Activated naive CD4-positive, alpha-beta T cell treated with anti-CD3 and anti-CD28 coated beads for 36 hours (primary cell): ENCODE data around the gene RAI14. TPM values are rescaled to one million over a fixed set of nuclear protein-coding genes. Genes with fewer than 3 reads are reported as not detected.
A peak's percentile ranks its signal among the peaks of the same experiment; 100 is the strongest.

ENCODE experiments used
- CTCF ChIA-PET: fragments of 350-600 bp; sonication (Branson Sonifier 250); formaldehyde crosslinking; loops from one replicate; lab custom pipeline; 2021; ENCODE audit warnings: antibody characterized with exemption; lab: Charles Lee
- DNase-seq: peaks from one replicate; pipeline ENCODE4 v3.0.0-alpha.2; 2020
- H3K27ac Mint-ChIP-seq: one replicate; pipeline ENCODE4 v1.8.0; 2021; ENCODE audit warnings: mild to moderate bottlenecking, mixed read lengths
- H3K27me3 Mint-ChIP-seq: one replicate; pipeline ENCODE4 v1.8.0; 2021; ENCODE audit warnings: low read depth, mixed read lengths
- H3K36me3 Mint-ChIP-seq: one replicate; pipeline ENCODE4 v1.8.0; 2021; ENCODE audit warnings: low read depth, mixed read lengths
- H3K4me1 Mint-ChIP-seq: one replicate; pipeline ENCODE4 v1.8.0; 2021; ENCODE audit warnings: low read depth, mixed read lengths
- H3K4me3 Mint-ChIP-seq: one replicate; pipeline ENCODE4 v1.8.0; 2021; ENCODE audit warnings: mild to moderate bottlenecking, moderate library complexity, mixed read lengths
- H3K9me3 Mint-ChIP-seq: one replicate; pipeline ENCODE4 v1.8.0; 2021; ENCODE audit warnings: mixed read lengths
- intact Hi-C: fragments of 100-400 bp; cut with micrococcal nuclease; formaldehyde crosslinking; loops from one replicate; pipeline ENCODE4 v1.15.1; 2023
- total RNA-seq, 2 experiments: library from RNA; stranded (reverse); gene quantifications; one replicate each; pipeline ENCODE4 v1.2.3, GENCODE V29; 2021

Gene RAI14
- 1 to 10 TPM; 5.8 to 6.7 TPM for total RNA-seq

DNA sequence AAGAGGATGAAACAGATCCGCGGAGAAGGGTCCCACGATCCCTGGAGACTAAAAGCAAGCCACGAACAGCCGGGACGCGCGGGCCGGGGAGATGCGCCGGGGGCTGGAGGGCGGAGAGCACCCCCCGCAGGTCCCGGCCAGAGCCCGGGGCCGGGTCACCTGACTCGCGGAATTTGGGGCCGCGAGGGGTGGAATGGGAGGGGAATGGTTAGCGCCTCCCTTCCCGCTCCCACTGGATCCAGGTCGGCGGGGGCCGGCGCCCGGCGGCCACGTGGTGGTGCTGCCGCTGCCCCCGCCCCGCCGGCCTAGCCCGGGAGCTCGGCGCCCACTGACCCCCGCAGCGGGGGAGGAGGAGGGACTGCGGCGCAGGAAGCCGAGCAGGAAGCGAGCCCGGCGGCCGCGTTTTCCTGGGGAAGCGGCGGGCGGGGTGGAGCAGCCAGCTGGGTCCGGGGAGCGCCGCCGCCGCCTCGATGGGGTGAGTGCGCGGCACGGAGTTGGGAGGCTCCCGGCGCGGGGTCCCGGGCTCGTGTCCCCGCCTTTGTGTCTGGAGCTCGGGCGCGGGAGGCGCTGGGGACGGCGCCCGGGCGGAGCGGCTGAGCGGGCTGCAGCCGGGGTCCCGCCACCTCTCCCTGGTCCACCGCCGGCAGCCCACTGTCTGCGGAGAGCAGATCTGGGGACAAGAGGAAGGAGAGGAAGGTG, at the start of gene RAI14:
Gene RAI14 (plus strand): TSS at position 328 of the 699 bp plus-strand sequence. CDS start 30,592 bp downstream, outside the sequence.
- H3K36me3 Mint-ChIP-seq: no peaks in the 10 kb centered on the region
- intact Hi-C loops: loop anchor here (1.0 to 10.0 kb wide), 3 partner anchors 169 to 239 kb away; partner anchors contain the start of gene TTC23L
- H3K27me3 Mint-ChIP-seq: peaks cover 31% of the 10 kb centered on the region
- peaks cover 17% of the 10 kb centered on the region for H3K4me1 Mint-ChIP-seq
- H3K4me3 Mint-ChIP-seq: peak within 1 kb of the TSS; percentile 78
- CTCF ChIA-PET: interaction anchor here (1.5 kb wide), 1 partner anchor 171 kb away, joined by 3 read pairs; no protein-coding TSS in a partner anchor
- peak within 1 kb of the TSS; percentile 8 for H3K27ac Mint-ChIP-seq
- no peaks in the 10 kb centered on the region for H3K9me3 Mint-ChIP-seq
- DNase-seq: peak; percentile 35

DNA sequence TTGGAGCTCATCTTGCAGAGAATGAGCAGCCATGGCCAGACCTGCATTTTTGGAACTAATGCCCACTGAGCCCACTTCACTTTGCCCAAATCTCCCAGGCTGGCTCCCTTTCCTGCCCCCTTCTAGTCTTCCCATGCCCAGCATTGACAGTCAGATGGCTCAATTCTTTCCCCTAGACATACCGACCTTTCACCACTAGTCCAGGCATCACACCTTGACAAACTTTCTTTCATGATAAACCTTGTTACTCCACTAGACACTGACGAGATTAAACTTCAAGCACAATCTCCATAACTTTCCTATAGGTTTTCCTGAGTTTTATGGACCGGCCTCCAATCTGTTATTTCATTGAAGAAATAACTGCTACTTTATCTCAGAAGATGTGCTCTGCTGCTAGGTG, 47.8 kb upstream of the RAI14 start:
- Mint-ChIP-seq H3K4me1 (no peaks in the 10 kb centered on the region), H3K27ac (no peak overlapping the region), H3K27me3 (peaks cover 10% of the 10 kb centered on the region), H3K9me3 (no peaks in the 10 kb centered on the region), H3K36me3 (no peaks in the 10 kb centered on the region), H3K4me3 (no peak overlapping the region)
- no peak for DNase-seq
- intact Hi-C loops: no loop called here
- CTCF ChIA-PET: interaction anchor here (1.1 kb wide), 1 partner anchor 56 kb away, joined by 3 read pairs; no protein-coding TSS in a partner anchor

DNA sequence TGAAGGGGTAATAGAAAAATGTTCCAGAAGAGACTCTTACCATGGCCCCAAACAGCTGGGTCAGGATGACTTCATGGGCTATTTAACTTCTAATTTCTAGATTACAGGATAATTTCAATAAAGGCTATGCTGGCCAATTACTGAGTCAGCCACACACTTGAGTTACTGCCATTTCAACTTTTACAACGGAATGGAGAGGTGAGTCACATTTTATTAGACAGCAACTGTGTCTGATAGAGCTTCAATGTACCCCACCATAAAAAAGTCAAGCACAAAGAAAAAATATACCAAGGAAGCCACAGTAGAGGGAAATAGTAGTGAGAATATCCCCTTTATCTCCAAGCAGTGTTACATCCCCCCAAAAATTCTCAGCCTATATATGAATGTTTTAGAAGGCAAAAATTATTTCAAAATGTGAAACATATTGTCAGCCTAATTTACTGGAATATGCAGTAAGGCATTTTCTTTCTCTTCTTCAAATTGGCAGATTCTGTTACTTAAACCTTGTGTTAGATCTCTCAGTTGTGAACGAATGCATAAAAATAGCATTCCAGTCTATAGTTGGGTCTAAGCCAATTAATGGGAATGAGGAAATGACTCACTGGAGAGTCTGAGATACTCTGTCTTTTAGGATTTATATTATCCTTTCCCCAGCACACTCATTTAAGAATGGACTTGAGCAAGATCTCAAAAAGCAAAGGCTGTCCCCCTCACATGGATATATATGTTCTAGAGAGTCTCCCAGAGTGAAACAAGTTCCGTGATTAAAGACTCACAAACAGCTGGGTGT, 47.1 kb upstream of the RAI14 start:
- CTCF ChIA-PET: interaction anchor here (1.1 kb wide), 1 partner anchor 55 kb away, joined by 3 read pairs; no protein-coding TSS in a partner anchor
- Mint-ChIP-seq H3K27ac (no peak overlapping the region), H3K9me3 (no peaks in the 10 kb centered on the region), H3K4me3 (no peak overlapping the region), H3K4me1 (no peaks in the 10 kb centered on the region), H3K27me3 (peaks cover 10% of the 10 kb centered on the region), H3K36me3 (no peaks in the 10 kb centered on the region)
- no peak for DNase-seq
- intact Hi-C loops: no loop called here

DNA sequence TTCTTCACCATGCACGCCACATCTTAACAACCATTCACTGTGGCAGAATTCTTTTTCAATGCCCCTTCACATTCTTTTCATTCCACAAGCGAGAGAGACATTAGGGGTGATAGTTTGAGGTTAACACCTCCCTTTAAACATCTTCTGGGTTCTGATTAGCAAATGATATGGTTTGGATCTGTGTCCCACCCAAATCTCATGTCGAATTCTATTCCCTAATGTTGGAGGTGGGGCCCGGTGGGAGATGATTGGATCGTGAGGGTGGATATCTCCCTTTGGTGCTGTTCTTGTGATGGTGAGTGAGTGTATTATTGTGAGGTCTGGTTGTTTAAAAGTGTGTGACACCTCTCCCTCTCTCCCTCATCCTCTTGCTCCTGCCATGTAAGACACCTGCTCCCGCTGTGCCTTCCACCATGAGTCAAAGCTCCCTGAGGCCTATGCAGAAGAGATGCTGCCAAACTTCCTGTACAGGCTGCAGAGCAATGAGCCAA, 46.1 kb upstream of the RAI14 start:
- Mint-ChIP-seq H3K9me3 (no peaks in the 10 kb centered on the region), H3K4me1 (no peaks in the 10 kb centered on the region), H3K36me3 (no peaks in the 10 kb centered on the region), H3K27me3 (peaks cover 10% of the 10 kb centered on the region), H3K27ac (no peak overlapping the region), H3K4me3 (no peak overlapping the region)
- no peak for DNase-seq
- CTCF ChIA-PET: interaction anchor here (0.6 kb wide), 1 partner anchor 130 kb away, joined by 3 read pairs; no protein-coding TSS in a partner anchor
- intact Hi-C loops: no loop called here

DNA sequence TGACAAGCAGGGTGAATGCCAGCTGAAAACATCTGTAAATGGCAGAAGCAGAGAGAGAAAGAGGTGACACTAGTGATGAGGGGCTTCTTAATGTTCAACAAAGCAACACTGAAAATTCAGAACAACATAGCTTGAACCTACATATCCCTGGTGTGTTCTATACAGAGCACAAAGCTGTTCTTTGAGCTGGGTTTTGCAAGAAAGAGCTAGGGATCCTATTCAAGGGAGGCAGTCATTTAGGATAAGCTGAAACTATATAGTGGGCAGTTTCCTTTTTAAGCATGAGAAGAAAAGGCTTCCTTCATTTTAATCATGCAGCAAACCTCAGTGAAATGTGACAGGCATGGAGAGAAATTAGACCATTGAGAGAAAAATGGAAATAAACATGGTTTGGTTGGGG, 45.6 kb upstream of the RAI14 start:
- Mint-ChIP-seq H3K9me3 (no peaks in the 10 kb centered on the region), H3K27me3 (peaks cover 12% of the 10 kb centered on the region), H3K36me3 (no peaks in the 10 kb centered on the region), H3K4me1 (no peaks in the 10 kb centered on the region), H3K4me3 (no peak overlapping the region), H3K27ac (no peak overlapping the region)
- CTCF ChIA-PET: interaction anchor here (0.6 kb wide), 1 partner anchor 131 kb away, joined by 3 read pairs; no protein-coding TSS in a partner anchor
- intact Hi-C loops: no loop called here
- DNase-seq: no peak

DNA sequence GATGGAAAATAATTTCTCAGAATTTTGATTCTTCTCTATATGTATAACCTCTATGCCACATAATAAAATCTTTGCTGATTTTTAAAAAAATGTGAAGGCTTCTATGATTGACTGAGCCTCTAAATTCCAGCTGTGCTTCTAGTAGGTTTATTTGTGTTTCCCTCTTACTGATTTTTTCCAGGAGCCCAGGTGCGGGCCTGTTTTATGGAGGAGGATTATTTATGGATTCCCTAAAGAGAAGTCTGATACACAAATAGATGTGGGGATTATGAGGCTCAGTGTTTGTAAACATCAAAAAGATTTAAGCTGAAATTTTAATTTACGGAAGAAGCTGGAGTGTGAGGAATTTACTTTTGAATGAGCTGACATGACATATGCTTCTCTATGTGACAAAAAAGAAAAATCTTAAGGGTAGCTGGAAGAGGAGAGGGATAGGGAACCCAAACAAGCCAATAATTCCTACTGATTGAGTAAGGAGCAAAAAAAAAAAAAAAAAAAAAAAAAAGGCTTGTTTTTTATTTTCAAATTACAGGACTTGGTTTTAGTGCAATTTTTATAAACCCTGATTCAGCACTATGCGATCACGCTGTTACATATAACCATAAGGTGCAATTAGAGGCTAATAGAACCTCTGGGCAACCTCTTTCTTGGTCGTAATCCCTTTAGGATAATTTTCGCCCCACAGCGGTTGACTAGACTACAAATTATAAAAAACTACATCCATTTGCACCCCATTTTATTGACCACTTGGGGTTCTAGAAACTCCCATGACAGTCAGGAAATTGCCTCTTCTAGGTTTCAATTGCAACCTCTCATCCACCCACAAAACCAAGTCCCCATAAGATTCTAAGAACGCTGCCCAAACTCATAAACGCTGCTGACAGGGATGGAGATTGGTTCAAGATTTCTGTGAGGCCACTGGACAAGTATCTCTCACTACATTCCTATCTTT, 44.4 kb upstream of the RAI14 start:
- CTCF ChIA-PET: no interaction called here
- Mint-ChIP-seq H3K27me3 (peaks cover 14% of the 10 kb centered on the region), H3K4me3 (no peak overlapping the region), H3K4me1 (no peaks in the 10 kb centered on the region), H3K27ac (no peak overlapping the region), H3K36me3 (no peaks in the 10 kb centered on the region), H3K9me3 (no peaks in the 10 kb centered on the region)
- DNase-seq: no peak
- intact Hi-C loops: no loop called here

DNA sequence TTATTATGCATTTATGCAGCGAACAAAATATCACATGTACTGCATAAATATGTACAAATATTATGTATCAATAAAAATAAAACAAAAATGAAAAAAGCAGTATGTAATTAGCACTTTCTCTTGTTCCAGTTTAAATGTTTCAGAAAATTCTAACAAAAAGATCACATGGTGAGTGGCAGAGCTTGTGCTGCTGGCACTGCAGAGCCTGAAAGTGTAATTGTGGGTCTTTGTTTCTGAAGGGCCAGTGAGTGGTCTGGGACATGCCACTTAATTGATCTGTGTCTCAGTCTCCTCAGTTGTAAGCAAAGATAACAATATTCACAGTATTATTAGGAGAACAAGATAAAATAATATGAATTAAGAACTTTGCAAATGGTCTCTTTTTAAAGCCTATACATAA, 39.5 kb upstream of the RAI14 start:
- no peak overlapping the region for H3K27ac Mint-ChIP-seq
- no peak overlapping the region for H3K4me3 Mint-ChIP-seq
- CTCF ChIA-PET: no interaction called here
- peaks cover 14% of the 10 kb centered on the region for H3K27me3 Mint-ChIP-seq
- no peaks in the 10 kb centered on the region for H3K36me3 Mint-ChIP-seq
- intact Hi-C loops: no loop called here
- no peak for DNase-seq
- H3K9me3 Mint-ChIP-seq: no peaks in the 10 kb centered on the region
- peaks cover 30% of the 10 kb centered on the region for H3K4me1 Mint-ChIP-seq

DNA sequence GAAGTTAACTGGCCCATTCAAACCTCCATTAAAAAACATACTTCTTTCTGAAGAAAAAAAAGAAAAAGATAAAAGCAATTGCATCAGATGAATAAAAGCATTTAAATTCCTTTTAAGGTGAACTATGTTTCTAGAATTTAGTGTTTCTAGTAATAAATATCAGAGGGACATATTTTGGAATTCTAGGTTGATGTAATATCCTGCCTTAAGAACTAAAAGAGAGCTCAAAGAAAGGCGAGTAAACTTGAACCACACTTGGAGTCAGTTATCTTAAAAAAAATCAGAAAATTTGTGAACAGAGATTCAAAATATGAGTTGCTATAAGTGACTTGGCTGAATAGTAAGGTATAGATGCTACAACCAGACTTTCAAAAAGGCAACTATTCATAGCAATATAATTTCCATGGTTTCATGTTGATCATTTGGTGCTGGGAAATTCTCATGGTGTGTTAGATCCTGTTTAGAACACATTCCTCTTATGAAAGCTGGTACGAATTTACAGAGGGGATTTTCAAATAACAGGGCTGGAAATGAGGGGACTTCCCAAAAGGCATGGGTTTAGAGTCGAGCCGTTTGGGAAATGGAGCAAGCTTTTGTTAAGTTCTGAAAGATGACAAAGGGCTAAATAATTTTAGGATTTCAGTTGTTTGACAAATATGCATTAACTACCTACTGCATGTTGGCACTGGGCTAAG, 37.6 kb upstream of the RAI14 start:
- Mint-ChIP-seq H3K9me3 (no peaks in the 10 kb centered on the region), H3K4me3 (no peak overlapping the region), H3K4me1 (peaks cover 41% of the 10 kb centered on the region), H3K27ac (peak overlapping the region; percentile 36), H3K27me3 (peaks cover 14% of the 10 kb centered on the region), H3K36me3 (no peaks in the 10 kb centered on the region)
- DNase-seq: no peak
- intact Hi-C loops: no loop called here
- CTCF ChIA-PET: interaction anchor here (0.5 kb wide), 1 partner anchor 16 kb away, joined by 8 read pairs; no protein-coding TSS in a partner anchor

DNA sequence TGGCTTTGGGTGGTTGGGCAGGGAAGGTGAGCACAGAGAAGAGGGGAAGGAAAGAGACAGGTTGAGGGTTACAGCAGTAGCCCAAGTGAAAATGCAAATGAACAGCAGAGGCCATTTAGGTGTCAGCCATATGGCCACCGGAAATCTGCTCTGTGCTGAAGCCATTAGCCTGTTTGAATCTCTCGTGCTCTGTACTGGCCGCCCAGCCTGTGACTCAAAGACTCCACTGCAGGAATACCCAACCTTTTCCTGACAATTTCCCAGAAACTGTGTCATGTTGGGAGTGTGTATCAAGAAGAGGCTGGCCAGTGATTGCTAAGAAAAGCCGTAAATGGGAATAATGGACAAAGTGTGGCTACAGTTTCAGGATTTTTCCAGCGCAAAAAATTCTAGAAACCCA, 35.9 kb upstream of the RAI14 start:
- Mint-ChIP-seq H3K27ac (no peak overlapping the region), H3K4me1 (peaks cover 41% of the 10 kb centered on the region), H3K36me3 (no peaks in the 10 kb centered on the region), H3K27me3 (peaks cover 19% of the 10 kb centered on the region), H3K4me3 (no peak overlapping the region), H3K9me3 (no peaks in the 10 kb centered on the region)
- CTCF ChIA-PET: no interaction called here
- DNase-seq: no peak
- intact Hi-C loops: loop anchor here (5.0 kb wide), 1 partner anchor 88 kb away; no protein-coding TSS in a partner anchor

DNA sequence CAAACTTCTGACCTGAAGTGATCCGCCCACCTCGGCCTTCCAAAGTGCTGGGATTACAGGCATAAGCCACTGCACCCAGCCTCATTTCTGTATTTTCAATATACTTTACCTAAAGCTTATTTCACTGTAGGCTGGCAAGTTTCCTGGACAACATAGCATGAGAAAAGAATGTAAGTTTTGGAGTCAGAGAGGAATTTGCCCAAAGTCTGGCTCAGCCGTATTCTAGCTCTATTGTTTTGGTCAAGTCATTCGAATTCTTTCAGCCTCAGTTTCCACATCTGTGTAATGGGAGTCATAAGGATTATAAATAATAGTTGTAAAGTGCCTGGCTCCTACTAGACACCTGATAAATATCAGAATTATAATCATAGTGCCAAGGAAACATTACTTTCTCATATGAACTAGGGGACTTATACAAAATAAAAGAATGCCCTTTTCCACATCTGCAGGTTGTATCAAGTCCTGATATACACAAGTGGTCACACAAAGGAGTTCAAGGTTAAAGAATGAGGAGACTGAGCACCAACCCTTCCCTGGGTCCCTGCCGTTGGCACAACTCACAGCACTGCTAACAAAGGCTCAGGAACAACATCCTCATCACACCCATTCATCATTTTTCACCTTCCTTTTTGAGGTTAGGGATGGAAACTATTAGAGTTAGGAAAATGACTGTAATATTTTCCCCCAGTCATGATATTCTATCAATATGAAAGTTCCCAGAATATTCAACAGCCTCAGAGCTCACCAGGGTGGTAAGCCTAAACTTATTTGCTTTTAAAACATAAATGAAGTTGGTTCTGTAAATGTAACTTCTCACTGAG, 34.6 kb upstream of the RAI14 start:
- CTCF ChIA-PET: interaction anchor here (0.7 kb wide), 1 partner anchor 19 kb away, joined by 3 read pairs; no protein-coding TSS in a partner anchor
- Mint-ChIP-seq H3K36me3 (no peaks in the 10 kb centered on the region), H3K27ac (no peak overlapping the region), H3K4me1 (peaks cover 41% of the 10 kb centered on the region), H3K9me3 (no peaks in the 10 kb centered on the region), H3K27me3 (peaks cover 14% of the 10 kb centered on the region), H3K4me3 (no peak overlapping the region)
- intact Hi-C loops: loop anchor here (1.0 to 5.0 kb wide), 2 partner anchors 23 to 89 kb away; no protein-coding TSS in a partner anchor
- DNase-seq: no peak
